ENCODE measurements around the gene EPHB1. TPM values are rescaled to one million over a fixed set of nuclear protein-coding genes. Genes with fewer than 3 reads are reported as not detected.

The EPHB1 gene
- polyA plus RNA-seq, 1 donor from 2014 or later, result 18.7 TPM

DNA sequence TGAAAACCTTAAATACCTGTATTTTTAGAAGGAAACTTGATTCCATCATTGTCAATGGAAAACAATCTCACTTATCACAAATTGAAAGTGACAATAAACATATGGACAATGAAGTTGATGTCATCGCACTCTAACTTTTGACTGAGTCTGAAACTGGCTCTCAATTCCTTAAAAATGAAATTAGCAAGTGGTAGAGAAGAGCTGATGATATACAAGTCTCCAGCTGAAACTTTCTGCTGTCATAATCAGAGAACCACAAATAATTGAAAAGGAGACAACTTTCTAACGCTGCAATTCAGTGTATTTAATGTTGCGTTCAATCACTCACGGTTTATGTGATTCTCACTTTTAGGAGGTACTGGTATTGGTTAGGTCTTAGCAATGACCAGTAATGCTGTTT lies 37.5 kb downstream of the EPHB1 start:
- Histone ChIP-seq H3K79me2 (replicated peaks; ENCODE audit: insufficient read depth, low read length) (no peaks in the 10 kb centered on the region), H3K36me3 (ENCODE audit: insufficient read depth, low read length) (no peaks in the 10 kb centered on the region), H3K27me3 (ENCODE audit: insufficient read depth, low read depth, low read length) (no peaks in the 10 kb centered on the region), H3K4me2 (ENCODE audit: low read length) (no peak overlapping the region), H2AFZ (ENCODE audit: low read depth, low read length) (no peak overlapping the region), H3K27ac (ENCODE audit: low read length) (no peak overlapping the region), H3K4me3 (ENCODE audit: low read length) (no peak overlapping the region), H3K9me3 (ENCODE audit: low read length) (no peaks in the 10 kb centered on the region), H3K9ac (ENCODE audit: low read length) (no peak overlapping the region), H4K20me1 (ENCODE audit: insufficient read depth) (no peaks in the 10 kb centered on the region), H3F3A (ENCODE audit: insufficient read depth, low read length, poor library complexity, severe bottlenecking) (no peaks in the 10 kb centered on the region), H3K9me2 (ENCODE audit: insufficient read depth, low read length) (no peaks in the 10 kb centered on the region)
- TF ChIP-seq EP300 (conservative IDR thresholded peaks at IDR 0.05; ENCODE audit: poor library complexity, severe bottlenecking), result no peak

DNA sequence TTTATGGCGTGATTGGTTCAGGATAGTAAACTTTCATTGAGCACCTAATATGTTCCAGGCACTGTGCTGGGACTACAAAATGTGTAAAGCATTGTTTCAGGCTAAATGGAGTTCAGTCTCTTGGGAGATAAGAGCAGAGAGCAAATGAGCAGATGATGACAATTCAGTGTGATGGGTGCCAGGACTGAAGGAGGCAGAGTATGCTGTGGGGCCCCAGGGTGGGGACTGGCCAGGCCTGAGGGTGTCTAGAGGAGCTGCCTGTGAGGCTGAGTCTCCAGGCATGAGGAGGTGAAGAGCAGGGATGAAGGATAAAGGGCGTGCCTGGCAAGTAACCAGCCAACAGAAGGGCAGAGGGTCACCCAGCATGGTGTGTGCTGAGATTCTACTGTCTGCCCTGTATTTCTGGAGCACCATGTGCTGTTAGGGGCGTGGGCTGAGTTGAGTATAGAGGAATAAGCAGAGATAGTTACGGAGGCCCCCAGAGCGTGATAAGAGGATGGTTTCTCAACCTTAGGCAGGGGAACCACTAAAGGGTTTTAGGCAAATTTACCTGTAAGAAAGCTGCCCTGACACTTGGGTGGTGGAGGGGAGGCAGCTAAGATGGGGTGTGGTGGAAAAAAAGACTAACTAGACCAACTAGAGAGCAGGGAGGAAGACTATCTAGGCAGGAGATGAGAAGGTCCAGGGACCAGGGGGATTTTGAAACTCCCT lies 38.5 kb downstream of the EPHB1 start:
- Histone ChIP-seq H4K20me1 (ENCODE audit: insufficient read depth) (no peaks in the 10 kb centered on the region), H2AFZ (ENCODE audit: low read depth, low read length) (no peak overlapping the region), H3K27me3 (ENCODE audit: insufficient read depth, low read depth, low read length) (no peaks in the 10 kb centered on the region), H3K36me3 (ENCODE audit: insufficient read depth, low read length) (no peaks in the 10 kb centered on the region), H3K9me2 (ENCODE audit: insufficient read depth, low read length) (no peaks in the 10 kb centered on the region), H3K27ac (ENCODE audit: low read length) (no peak overlapping the region), H3K9ac (ENCODE audit: low read length) (no peak overlapping the region), H3K79me2 (replicated peaks; ENCODE audit: insufficient read depth, low read length) (no peaks in the 10 kb centered on the region), H3K4me3 (ENCODE audit: low read length) (no peak overlapping the region), H3K9me3 (ENCODE audit: low read length) (no peaks in the 10 kb centered on the region), H3F3A (ENCODE audit: insufficient read depth, low read length, poor library complexity, severe bottlenecking) (no peaks in the 10 kb centered on the region), H3K4me2 (ENCODE audit: low read length) (no peak overlapping the region)
- TF ChIP-seq MXI1 (conservative IDR thresholded peaks at IDR 0.05; ENCODE audit: poor library complexity, severe bottlenecking) (no peak), EZH2 (IDR thresholded peaks at IDR 0.05; ENCODE audit: borderline replicate concordance, insufficient read depth, low read length, poor library complexity, severe bottlenecking) (no peak), RAD21 (conservative IDR thresholded peaks at IDR 0.05) (no peak)

DNA sequence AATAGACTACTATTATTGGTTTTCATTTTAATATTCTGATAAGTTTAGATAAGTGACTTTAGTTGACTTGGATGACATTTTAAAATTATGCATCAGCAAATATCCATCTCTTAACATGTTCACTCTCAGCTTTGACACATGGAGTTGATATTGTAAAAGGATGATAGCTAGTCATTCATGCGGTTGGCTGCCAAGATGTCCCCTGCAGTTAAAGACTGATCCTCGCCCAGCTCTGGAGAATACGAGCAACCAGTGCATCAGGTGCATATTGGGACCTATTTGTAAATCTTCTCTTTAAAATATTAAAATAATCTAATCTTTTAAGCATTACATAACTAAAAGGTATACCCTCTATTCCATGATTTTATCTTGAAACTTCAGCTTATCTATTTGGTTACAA lies 41.9 kb downstream of the EPHB1 start:
- Histone ChIP-seq H3K27me3 (ENCODE audit: insufficient read depth, low read depth, low read length) (no peaks in the 10 kb centered on the region), H3K36me3 (ENCODE audit: insufficient read depth, low read length) (no peaks in the 10 kb centered on the region)

DNA sequence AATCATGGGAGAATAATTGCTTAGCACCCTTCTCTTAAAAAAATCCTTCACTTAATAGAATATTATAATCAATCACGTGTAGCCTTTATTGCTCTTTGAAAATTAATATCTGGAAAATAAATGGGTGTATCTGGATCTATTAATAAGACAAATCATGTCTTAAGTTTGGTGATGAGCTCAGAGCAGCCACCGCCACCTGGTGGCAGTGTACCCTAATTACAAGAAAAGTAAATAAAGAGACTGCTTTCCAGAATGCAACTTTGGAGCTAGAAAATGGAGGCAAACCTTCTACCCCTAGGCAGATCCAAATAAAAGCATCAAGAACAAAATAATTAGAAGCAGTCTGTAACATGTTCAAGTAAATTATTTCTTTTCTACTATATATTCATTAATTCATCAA lies 43.5 kb downstream of the EPHB1 start:
- Histone ChIP-seq H3K4me3 (ENCODE audit: low read length) (no peak overlapping the region), H2AFZ (ENCODE audit: low read depth, low read length) (no peak overlapping the region), H3K27me3 (ENCODE audit: insufficient read depth, low read depth, low read length) (no peaks in the 10 kb centered on the region), H3K36me3 (ENCODE audit: insufficient read depth, low read length) (no peaks in the 10 kb centered on the region), H3K9me2 (ENCODE audit: insufficient read depth, low read length) (no peaks in the 10 kb centered on the region), H3K4me2 (ENCODE audit: low read length) (no peak overlapping the region), H3K27ac (ENCODE audit: low read length) (no peak overlapping the region), H3K79me2 (replicated peaks; ENCODE audit: insufficient read depth, low read length) (peaks cover 20% of the 10 kb centered on the region), H3K9me3 (ENCODE audit: low read length) (no peaks in the 10 kb centered on the region), H4K20me1 (ENCODE audit: insufficient read depth) (no peaks in the 10 kb centered on the region), H3K9ac (ENCODE audit: low read length) (no peak overlapping the region), H3F3A (ENCODE audit: insufficient read depth, low read length, poor library complexity, severe bottlenecking) (no peaks in the 10 kb centered on the region)
- no peak for TF ChIP-seq MXI1 (conservative IDR thresholded peaks at IDR 0.05; ENCODE audit: poor library complexity, severe bottlenecking)
- TF ChIP-seq, protein P1, sequence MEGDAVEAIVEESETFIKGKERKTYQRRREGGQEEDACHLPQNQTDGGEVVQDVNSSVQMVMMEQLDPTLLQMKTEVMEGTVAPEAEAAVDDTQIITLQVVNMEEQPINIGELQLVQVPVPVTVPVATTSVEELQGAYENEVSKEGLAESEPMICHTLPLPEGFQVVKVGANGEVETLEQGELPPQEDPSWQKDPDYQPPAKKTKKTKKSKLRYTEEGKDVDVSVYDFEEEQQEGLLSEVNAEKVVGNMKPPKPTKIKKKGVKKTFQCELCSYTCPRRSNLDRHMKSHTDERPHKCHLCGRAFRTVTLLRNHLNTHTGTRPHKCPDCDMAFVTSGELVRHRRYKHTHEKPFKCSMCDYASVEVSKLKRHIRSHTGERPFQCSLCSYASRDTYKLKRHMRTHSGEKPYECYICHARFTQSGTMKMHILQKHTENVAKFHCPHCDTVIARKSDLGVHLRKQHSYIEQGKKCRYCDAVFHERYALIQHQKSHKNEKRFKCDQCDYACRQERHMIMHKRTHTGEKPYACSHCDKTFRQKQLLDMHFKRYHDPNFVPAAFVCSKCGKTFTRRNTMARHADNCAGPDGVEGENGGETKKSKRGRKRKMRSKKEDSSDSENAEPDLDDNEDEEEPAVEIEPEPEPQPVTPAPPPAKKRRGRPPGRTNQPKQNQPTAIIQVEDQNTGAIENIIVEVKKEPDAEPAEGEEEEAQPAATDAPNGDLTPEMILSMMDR (IDR thresholded peaks at IDR 0.05; ENCODE audit: poor library complexity, severe bottlenecking), result peak; percentile 39

More for the DNA sequence above, 41.9 kb downstream of the EPHB1 start:
- Histone ChIP-seq H3K79me2 (replicated peaks; ENCODE audit: insufficient read depth, low read length) (peaks cover 20% of the 10 kb centered on the region), H3K27ac (ENCODE audit: low read length) (no peak overlapping the region), H3K4me3 (ENCODE audit: low read length) (no peak overlapping the region), H3F3A (ENCODE audit: insufficient read depth, low read length, poor library complexity, severe bottlenecking) (no peaks in the 10 kb centered on the region), H3K4me2 (ENCODE audit: low read length) (no peak overlapping the region), H3K9ac (ENCODE audit: low read length) (no peak overlapping the region), H3K9me3 (ENCODE audit: low read length) (no peaks in the 10 kb centered on the region), H2AFZ (ENCODE audit: low read depth, low read length) (no peak overlapping the region), H3K9me2 (ENCODE audit: insufficient read depth, low read length) (no peaks in the 10 kb centered on the region), H4K20me1 (ENCODE audit: insufficient read depth) (no peaks in the 10 kb centered on the region)
- TF ChIP-seq MXI1 (conservative IDR thresholded peaks at IDR 0.05; ENCODE audit: poor library complexity, severe bottlenecking) (no peak), SMC3 (conservative IDR thresholded peaks at IDR 0.05; ENCODE audit: poor library complexity) (no peak), POLR2AphosphoS5 (IDR thresholded peaks at IDR 0.05) (peak; percentile 41), EP300 (conservative IDR thresholded peaks at IDR 0.05; ENCODE audit: poor library complexity, severe bottlenecking) (peak; percentile 39)
